ENCODE measurements around the gene RHBDL2.
A peak's percentile ranks its signal among the peaks of the same experiment; 100 is the strongest.
"Not testable (repeated sequence)": the region's sequence is repeated elsewhere in the genome, so short reads cannot be mapped to it uniquely, and the experiment has no call there.

The RHBDL2 gene

DNA sequence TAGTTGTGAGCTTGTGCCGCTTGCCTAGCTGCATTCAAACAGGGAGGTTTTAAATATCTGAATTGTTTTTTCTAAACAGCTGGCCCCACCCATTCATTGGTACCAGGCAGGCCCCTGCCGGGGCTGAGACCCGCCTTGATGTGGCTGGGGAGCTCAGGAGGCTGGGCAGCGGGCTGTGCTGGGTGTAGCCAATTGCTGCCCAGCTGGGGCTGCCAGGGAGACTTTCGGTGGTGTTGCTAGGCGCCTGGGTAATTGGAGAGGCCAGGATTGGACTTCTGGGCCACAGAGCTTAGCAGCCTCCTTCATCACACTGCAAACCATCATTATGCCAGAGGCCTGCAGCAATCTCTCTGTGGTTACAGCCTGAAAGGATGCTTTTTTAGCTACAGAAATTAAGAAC, 12.2 kb downstream of the RHBDL2 start:
- no peak for DNase-seq

DNA sequence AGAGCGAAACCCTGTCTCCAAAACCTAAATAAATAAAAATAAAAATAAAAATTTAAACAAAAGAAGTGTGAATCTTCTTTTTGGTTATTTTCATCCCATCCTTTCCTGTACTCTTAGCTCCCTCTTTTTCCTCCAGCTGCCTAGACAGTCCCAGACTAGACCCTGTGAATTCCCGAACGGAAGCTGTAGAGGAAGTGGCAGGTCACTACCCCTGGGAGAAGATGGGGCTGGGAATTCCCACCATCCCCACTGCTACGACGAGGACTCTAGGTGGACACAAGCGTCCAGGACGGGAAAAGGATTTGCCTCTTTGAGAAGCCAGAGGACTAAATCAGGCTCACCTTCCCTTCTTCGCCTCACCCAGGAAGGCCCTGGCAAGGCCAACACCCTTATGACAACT, 12.6 kb downstream of the RHBDL2 start:
- DNase-seq: no peak

DNA sequence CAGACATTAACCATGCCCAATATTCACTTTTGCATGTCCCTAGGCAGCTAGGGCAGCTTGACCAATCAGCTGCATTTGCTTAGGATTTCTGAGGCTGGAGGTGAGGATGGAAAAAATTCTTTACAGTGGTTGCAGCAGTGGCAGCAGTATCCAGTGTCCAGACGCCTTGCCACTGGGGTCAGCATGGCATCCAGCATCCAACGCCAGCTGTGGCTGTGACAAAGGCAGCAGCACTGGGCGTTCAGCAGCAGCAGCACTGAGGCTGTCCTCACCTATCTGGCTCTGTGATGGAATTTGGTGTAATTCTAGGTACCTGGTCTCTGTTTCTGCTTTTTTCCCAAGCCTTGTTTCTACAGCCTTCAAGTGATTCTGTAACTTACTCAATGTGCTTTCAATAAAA, 15.5 kb downstream of the RHBDL2 start:
- DNase-seq: no peak

DNA sequence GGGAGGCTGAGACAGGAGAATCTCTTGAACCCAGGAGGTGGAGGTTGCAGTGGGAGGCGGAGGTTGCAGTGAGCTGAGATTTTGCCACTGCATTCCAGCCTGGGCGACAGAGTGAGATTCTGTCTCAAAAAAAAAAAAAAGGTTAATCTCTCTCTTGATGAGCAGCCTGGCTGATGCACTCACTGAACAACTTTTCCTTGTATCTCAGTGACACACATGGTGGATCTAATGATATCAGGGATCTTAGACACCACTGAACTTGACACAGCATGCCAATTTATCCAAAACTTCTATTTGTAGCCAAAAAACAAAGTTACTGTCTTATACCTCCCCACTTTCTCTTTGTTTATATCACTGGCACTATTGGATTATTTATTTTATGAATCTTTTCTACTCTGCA, 16.2 kb downstream of the RHBDL2 start:
- no peak for DNase-seq

DNA sequence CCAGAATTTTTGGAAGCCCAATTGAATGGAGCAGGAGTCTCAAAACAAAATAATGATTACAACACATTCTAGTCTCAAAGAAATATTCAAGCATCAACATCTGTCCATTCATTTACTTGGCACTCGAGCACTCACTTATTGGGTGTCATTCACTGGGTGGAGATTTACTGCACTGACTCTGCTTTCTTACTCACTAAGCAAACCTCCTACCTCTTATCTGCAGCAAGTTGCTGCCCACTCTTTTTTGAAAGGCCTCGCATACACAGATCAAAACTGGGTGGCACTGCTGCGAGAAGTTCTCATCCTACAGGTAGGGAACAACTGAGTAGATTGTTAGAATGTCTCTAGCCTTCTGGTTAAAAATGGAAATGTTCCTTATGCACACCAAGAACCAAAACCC, 18.0 kb downstream of the RHBDL2 start:
- no peak for DNase-seq

DNA sequence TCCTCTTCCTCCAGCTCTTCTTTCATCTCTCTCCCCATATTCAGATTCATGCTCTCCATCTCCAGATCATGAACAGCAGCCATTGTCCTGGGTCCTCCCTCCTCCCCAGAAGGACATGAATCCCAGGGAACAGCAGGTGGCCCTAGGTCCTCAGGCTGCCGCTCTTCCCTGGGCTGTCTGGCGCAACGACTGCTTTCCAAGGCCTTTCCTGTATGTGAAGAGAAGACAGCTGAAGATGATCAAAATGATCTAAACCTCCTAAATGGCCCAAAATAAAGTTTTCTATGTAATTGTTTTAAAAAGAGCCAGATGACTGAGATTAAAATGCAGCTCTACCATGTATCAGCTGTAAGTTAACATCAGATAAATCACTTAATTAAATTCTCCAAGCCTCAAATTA, 22.5 kb downstream of the RHBDL2 start:
- DNase-seq: no peak

DNA sequence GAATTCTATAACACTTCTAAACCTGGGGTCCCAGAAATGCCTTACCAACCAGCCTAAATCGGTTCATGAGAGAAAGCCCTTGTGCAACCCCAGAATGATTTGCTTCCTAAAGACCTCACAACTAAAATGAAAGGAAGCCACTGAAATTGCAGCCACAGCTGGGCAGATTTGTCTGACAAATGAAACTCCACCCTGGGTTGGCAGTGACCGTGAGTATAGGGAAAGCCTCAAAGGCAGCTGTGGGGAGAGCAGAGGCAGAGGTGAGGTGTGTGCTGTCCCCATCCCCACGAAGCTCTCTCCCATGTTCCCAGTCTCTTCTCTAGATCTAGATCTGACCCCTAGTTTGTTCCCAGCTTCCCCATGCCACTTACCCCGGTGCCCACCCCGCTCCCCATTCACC, 23.1 kb downstream of the RHBDL2 start:
- DNase-seq: no peak

DNA sequence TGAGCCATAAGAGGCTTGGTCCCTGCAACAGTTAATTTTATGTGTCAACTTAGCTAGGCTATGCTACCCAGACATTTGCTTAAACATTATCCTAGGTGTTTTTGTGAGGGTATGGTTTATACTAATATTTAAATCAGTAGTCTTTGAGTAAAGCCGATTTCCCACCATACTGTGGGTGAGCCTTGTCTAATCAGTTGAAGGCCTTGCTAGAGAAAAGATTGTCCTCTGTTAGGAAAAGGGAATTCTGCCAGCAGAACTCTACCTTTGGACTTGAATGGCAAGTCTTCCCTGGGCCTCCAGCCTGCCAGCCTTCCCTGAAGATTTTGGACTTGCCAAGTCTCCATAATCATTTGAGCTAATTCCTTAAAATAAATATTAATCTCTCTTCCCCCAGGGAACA, 23.9 kb downstream of the RHBDL2 start:
- DNase-seq: no peak

DNA sequence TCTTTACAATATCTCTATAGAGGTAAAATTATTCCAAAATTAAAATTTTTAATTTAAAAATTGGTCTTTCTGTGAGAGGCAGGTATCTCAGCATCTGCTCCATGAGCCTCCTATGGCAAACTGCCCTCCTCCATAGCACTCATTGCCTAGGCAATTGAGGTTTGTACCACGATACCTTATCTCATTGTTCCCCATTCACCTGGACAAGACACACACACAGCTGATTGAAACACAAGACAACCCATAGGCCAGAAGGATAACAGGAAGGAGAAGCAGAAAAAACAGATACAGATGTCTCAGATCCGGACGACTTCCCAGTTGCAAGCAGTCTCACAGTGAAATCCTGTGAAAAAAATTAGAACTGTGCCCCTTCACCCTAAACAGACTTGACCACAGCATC, 24.3 kb downstream of the RHBDL2 start:
- DNase-seq: no peak

DNA sequence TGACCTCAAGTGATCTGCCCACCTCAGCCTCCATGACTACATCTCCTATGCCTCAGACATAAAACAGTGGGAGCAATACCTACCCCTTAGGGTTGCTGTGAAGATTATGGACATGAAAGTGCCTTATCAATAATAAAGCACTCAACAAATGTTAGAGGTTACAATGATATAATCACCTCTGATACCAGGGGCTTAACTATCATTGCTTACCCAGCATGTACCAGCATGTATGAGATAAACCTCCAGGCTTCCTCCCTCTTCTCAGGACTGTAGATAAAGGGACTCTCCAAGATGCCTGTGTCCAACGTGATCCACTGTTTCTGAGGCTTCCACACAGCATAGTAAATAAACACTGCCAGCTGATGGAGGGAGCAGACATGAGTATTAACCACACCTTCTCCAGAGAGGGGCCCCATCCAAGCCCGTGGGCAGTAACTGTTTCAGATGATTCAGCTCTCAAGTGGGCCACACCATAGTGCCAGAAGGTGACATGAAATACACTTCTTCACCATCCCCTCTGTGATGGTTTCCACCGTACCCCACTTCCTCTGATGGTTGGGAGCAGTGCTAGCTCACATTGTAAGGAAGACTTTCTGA, 26.2 kb downstream of the RHBDL2 start:
- DNase-seq: no peak

DNA sequence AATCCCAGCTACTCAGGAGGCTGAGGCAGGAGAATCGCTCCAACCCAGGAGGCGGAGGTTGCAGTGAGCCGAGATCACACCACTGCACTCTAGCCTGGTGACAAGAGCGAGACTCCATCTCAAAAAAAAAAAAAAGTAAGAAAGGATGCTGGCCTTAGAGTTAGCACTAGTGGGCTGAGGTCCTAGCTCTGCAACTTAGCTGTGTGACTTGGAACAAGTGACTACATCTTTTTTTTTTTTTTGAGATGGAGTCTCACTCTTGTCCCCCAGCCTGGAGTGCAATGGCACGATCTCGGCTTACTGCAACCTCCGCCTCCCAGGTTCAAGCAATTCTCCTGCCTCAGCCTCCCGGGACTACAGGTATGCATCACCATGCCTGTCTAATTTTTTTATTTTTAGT, 26.7 kb downstream of the RHBDL2 start:
- not testable (repeated sequence) for DNase-seq

DNA sequence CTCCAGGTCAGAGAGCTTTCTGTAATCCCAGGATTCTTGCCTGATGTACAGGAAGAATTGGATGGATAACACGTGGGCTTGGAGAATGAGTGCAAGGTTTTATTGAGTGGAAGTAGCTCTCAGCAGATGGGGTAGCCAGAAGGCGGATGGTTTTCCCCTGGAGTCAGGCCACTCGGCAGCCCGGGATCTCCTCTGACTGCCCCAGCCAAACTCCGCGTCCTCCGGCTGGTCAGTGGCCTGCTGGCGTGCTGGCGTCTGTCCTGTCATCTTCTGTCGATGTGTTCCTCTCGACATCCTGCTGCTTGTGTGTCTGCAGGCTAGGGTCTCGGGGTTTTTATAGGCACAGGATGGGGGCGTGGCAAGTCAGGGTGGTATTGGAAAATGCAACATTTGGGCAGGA, 32.8 kb downstream of the RHBDL2 start:
- DNase-seq: no peak

DNA sequence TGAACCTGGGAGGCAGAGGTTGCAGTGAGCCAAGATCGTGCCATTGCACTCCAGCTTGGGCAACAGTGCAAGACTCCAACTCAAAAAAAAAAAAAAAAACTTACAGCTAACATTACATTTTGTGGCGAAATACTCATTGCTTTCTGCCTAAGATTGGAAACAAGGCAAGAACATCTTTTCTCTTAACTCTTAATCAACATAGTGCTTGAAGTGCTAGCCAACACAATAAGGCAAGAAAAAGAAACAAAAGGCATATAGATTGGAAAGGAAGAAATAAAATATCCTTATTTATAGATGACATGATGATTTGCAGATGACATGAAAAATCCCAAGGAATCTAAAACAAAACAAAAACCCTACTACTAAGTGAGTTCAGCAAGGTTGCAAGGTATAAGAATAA, 35.6 kb downstream of the RHBDL2 start:
- DNase-seq: no peak

DNA sequence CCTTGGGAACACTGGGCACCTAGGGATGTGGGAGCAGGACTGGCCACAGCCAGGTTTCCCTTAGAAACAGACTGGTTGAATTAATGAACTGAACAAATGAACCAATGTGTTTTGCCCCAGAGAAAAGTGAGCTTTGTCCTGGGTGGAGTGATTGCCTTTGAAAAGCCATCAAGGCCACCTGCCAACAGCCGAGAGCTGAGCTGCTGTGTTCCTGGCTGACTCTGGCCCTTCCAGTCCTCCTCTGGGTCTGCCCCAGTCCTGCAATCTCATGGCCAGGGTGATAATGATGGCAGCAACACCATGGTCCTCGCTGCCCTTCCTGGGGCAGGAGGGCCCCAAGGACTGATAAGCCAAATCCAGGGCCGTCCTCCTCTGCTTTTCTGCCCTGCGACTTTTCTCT, 42.1 kb downstream of the RHBDL2 start:
- DNase-seq: no peak

DNA sequence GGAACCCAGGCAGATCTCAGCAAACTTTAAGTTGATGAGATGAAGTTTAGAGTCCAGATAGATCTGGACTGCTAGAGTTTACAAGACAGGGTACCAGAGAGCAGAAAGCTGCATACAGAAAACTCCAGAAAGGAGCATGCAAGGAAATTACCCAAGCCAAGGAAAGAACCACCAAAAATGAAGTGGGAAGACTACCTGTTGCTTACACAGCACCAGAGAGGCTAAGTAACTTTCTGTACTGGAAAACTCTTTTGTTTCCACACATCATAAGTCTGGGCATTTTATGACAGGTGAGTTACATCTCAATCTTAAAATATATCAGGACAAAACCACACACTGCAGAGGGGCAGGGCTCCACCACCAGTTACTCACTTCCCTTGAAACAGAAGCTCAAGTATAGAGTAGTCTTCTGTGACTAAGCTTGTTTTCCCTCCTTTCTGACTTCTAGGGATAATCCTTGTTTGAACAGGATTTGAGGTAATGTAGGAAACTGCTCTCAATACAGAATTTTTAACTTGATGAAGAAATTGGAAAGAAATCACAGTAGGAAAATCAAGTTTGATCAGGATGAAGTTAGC, 42.9 kb downstream of the RHBDL2 start:
- no peak for DNase-seq

DNA sequence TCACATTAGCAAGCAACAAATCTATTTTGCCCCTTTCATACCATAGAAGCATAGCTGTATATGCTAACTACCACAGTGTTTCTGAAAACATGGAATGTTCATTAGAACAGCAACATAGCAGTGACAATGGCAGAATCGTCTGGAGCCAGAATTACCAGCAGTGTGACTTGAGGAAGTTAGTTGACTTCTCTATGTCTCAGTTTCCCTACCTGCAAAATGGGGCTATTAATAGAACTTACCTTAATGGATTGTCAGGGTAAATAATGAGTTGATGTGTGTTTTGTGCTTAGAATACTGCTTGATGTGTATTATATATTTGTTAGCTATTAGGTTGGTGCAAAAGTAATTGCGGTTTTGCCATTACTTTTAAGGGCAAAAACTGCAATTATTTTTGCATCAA, 45.5 kb downstream of the RHBDL2 start:
- DNase-seq: no peak

DNA sequence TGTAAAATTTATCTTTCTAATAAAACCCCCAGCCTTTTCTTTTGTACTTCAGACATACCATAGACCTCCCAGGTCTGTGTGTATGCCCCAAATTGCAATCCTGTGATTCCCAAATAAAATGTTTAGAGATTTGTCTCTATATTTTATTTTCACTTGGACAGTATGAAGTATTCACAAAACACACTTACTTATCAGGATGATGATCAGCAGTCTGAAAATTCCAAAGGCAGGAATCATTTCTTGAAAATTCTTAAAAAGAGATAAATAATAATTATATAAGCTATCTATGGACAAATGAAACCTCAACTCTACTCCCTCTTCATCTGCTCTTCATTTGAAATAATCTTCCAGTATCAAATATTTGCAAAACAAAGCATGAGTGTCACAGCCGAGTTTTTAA, 48.7 kb downstream of the RHBDL2 start:
- DNase-seq: no peak

DNA sequence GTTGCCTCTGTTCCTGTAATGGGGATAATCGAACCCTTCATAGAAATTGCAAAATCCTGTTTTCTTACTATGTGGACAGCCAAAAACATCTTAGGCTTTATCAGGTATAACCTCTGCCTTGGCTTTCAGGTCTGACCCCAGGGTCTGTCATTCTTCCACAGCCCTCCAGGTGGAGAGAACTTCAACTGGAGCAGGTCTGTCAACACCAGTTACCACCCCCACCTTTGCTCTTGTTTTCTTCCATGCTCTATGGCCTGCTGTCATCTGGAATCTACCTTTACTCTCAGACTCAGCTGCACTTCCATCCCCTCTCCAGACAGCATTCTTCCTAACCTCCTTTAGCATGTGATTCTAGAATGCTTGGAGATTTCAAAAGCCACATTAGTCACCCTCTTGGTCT, 49.9 kb downstream of the RHBDL2 start:
- peak; percentile 5 for DNase-seq

DNA sequence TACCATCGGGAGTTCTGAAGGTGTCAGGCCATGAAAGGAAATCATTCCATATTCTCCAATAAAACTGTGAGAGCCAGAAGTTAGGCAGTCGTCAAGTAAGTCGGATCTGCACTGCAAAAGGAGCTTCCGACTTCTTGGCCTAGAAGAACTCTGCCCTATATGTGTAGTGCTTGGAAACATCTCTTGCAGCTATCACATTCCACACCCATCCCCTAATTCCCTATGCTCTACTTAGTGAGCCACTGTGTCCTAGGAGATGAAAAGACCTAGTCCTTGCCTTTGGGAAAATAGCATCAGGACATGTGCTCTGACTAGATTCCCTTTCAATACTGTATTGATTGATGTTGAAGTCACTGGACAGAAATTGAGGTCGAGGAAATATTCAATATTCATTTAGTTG, 52.0 kb downstream of the RHBDL2 start:
- no peak for DNase-seq

DNA sequence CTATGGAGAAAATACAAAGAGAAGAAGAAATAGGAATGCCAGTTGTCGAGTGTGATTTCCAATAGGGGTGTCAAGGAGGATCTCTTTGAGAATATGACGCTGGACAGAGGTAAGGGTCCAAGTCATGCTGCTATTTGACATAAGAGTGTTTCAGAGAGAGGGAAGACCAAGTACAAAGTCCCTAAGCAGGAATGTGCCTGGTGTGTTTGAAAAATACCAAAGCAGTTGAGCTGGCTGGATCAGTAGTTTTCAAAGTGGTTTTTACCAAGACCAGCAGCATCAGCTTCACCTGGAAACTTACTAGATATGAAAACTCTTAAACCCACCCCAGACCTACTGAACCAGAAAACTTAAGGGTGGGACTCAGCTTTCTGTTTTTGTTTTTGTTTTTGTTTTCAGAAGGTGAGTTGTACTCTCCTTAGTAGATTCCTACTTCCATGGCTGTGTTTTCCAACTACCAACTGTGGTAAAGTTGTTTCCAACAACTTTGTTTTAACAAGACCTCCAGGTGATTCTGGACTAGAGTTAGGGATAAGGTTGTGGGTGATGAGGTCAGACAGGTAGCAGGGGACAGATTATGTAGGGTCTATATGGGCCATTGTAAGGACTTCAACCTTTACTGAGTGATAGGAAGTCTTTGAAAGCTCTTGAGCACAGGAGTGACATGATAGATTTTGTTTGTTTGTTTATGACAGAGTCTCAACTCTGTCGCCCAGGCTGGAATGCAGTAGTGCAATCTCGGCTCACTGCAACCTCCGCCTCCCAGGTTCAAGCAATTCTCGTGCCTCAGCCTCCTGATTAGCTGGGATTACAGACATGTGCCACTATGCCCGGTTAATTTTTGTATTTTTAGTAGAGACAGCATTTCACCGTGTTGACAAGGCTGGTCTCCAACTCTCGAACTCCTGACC, 53.0 kb downstream of the RHBDL2 start:
- no peak for DNase-seq

DNA sequence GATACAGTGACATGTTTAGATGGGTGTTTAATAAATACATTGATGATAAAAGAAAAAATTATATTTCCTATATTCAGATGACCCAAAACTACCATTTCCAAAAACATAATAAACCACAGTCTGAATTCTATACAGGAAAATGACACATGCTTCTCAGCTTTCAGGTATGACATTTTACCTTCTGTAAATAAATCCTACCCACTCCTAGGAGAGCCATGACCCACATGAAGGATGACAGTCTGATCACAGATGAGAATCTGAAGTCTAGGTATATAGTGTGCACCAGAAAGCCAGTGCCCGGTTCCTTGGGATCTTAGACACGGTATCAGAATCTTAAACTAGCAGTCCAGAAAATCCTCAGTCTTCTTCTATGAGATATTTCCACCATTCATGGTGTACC, 56.5 kb downstream of the RHBDL2 start:
- no peak for DNase-seq

DNA sequence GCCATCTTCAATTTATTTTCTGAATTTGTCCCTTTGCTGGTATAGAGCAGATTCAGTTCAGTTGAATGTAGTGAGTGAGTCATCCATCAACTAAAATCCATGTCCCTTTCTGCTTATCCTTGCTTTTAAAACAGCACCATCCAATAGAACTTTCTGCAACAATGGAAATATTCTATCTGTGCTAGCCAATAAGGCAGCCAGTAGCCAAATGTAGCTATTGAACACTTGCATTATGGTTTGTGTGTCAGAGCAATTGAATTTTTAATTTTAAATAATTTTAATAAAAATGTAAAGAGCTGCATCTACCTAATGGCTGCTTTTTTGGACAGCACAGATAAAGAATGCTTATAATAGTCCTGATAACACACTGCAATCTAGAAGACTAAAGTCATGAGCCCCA, 60.1 kb downstream of the RHBDL2 start, which contains the start of gene GJA9:
GJA9 (minus strand) TSS at position 101 of the 400 bp plus-strand sequence. CDS start 5,489 bp downstream, outside the sequence.
- DNase-seq: no peak

DNA sequence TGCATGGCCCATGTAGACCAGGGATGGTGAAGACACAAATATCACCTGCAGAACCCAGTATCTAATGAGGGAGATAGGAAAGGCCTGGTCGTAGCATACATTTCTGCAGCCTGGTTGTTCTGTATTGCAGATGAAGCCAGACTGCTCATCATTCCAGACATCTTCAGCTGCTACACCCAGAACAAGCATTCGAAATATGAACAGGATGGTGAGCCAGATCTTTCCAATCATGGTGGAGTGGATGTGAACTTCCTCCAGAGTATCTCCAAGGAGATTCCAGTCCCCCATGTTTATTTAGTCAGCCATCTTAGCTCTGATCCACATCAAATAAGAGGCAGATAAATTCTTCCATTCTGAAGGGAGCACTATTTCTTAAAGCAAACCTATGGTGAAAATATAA, 65.8 kb downstream of the RHBDL2 start:
- DNase-seq: no peak

All from CD4-positive, alpha-beta T cell treated with Interleukin-6 for 4 hours (primary cell).